ENCODE measurements around the gene MCF2. TPM values are rescaled to one million over a fixed set of nuclear protein-coding genes. Genes with fewer than 3 reads are reported as not detected.

MCF2 gene
- total and polyA plus RNA-seq, 2 experiments from 2014 or later = 1.1 to 1.4 TPM

- H3K27ac ChIP-seq (ENCODE audit: low read depth) = no peak overlapping the region
- no peak overlapping the region for H2AFZ ChIP-seq
- no peak for TF ChIP-seq ZNF114 (CRISPR knock-in tag; IDR thresholded peaks at IDR 0.05)
- TF ChIP-seq REST (IDR thresholded peaks at IDR 0.05; ENCODE audit: unreplicated experiment) = no peak
- TF ChIP-seq JUNB (IDR thresholded peaks at IDR 0.05; ENCODE audit: unreplicated experiment) = no peak
- TF ChIP-seq POLR2AphosphoS5 (IDR thresholded peaks at IDR 0.05; ENCODE audit: low read depth) = no peak
- no peak for TF ChIP-seq CREB1 (CRISPR knock-in tag; IDR thresholded peaks at IDR 0.05; ENCODE audit: low read depth)
- TF ChIP-seq STAT1 (IDR thresholded peaks at IDR 0.05; ENCODE audit: unreplicated experiment) = no peak
- TF ChIP-seq ETS1 (IDR thresholded peaks at IDR 0.05) = no peak
- no peak for TF ChIP-seq NANOG (IDR thresholded peaks at IDR 0.05; ENCODE audit: borderline replicate concordance)
- TF ChIP-seq ZNF331 (CRISPR knock-in tag; IDR thresholded peaks at IDR 0.05; ENCODE audit: low read depth) = no peak
- TF ChIP-seq EZH2 (IDR thresholded peaks at IDR 0.05; ENCODE audit: low read depth, unreplicated experiment) = no peak
- no peak for TF ChIP-seq CTCF (conservative IDR thresholded peaks at IDR 0.05; ENCODE audit: low read depth in 2 of 2)
- no peak for TF ChIP-seq ZNF462 (CRISPR knock-in tag; IDR thresholded peaks at IDR 0.05)
- no peaks in the 10 kb centered on the region for H3K79me2 ChIP-seq (replicated peaks; ENCODE audit: insufficient read depth)
- Mint-ChIP-seq H3K27ac (no peak overlapping the region), H3K9me3 (no peaks in the 10 kb centered on the region), H3K4me3 (no peak overlapping the region), H3K4me1 (no peaks in the 10 kb centered on the region), H3K27me3 (ENCODE audit: insufficient read depth, low read depth, poor library complexity) (no peaks in the 10 kb centered on the region), H3K36me3 (ENCODE audit: low read depth) (no peaks in the 10 kb centered on the region)
- no peaks in the 10 kb centered on the region for H3F3A ChIP-seq (replicated peaks; ENCODE audit: low read depth)
- no peaks in the 10 kb centered on the region for H4K20me1 ChIP-seq (replicated peaks; ENCODE audit: insufficient read depth)
- no peaks in the 10 kb centered on the region for H3K4me1 ChIP-seq (ENCODE audit: insufficient read depth)
- no peaks in the 10 kb centered on the region for H3K9me2 ChIP-seq (ENCODE audit: insufficient read depth)
- no peaks in the 10 kb centered on the region for H3K36me3 ChIP-seq (ENCODE audit: insufficient read depth)
- DNase-seq (ENCODE audit: low spot score) = no peak
- H3K4me3 ChIP-seq = no peak overlapping the region
- no peak for ATAC-seq
- H3K4me2 ChIP-seq = no peak overlapping the region
- H3K27me3 ChIP-seq (ENCODE audit: insufficient read depth) = no peaks in the 10 kb centered on the region
These were observed 5.3 kb downstream of the MCF2 start for GRCh38 chrX:139702658-139703057.
